WTC11 (cell line): ENCODE results near the gene TTC39A. TPM values are rescaled to one million over a fixed set of nuclear protein-coding genes. Genes with fewer than 3 reads are reported as not detected.

Source experiments
- ATAC-seq: fragments of 200-7000 bp; cut with Tn5 transposase; 2 replicates; pipeline ENCODE4 v1.10.0; 2021; ENCODE audit warnings: mild to moderate bottlenecking, moderate library complexity
- CTCF ChIA-PET: fragments of 300-600 bp; sonication (Branson Sonifier 250); formaldehyde crosslinking; loops from one replicate; lab custom pipeline; 2021; ENCODE audit warnings: antibody characterized with exemption; lab: Charles Lee
- POLR2A ChIA-PET: fragments of 350-600 bp; sonication (Branson Sonifier 250); formaldehyde crosslinking; loops from one replicate; lab custom pipeline; 2021; ENCODE audit warnings: antibody characterized with exemption; lab: Charles Lee
- DNase-seq: peaks from one replicate; pipeline ENCODE4 v3.0.0; 2021; ENCODE audit warnings: low spot score
- H3K27ac Mint-ChIP-seq: 2 replicates; pipeline ENCODE4 v1.8.0; 2021; ENCODE audit warnings: mixed read lengths
- H3K27me3 Mint-ChIP-seq: 2 replicates; pipeline ENCODE4 v1.8.0; 2021; ENCODE audit warnings: low read depth, mild to moderate bottlenecking, moderate library complexity, mixed read lengths
- H3K36me3 Mint-ChIP-seq: 2 replicates; pipeline ENCODE4 v1.8.0; 2021; ENCODE audit warnings: mixed read lengths
- H3K4me1 Mint-ChIP-seq: 2 replicates; pipeline ENCODE4 v1.8.0; 2022; ENCODE audit warnings: mixed read lengths
- H3K4me3 Mint-ChIP-seq: 2 replicates; pipeline ENCODE4 v1.8.0; 2021; ENCODE audit warnings: mild to moderate bottlenecking, moderate library complexity, mixed read lengths
- H3K9me3 Mint-ChIP-seq: 2 replicates; pipeline ENCODE4 v1.8.0; 2021; ENCODE audit warnings: mixed read lengths
- ARID4B ChIP-seq: sonication (generic); formaldehyde crosslinking; IDR thresholded peaks from 2 replicates; pipeline ENCODE4 v1.8.0; 2023; ENCODE audit warnings: missing genetic modification reagents, mild to moderate bottlenecking, borderline replicate concordance
- E2F5 ChIP-seq: sonication (generic); formaldehyde crosslinking; IDR thresholded peaks from 2 replicates; pipeline ENCODE4 v1.8.1; 2022; ENCODE audit warnings: mild to moderate bottlenecking, moderate library complexity, missing genetic modification reagents
- ETV6 ChIP-seq: sonication (generic); formaldehyde crosslinking; IDR thresholded peaks from 2 replicates; pipeline ENCODE4 v1.8.1; 2022; ENCODE audit warnings: mild to moderate bottlenecking, missing genetic modification reagents
- GTF2I ChIP-seq: fragments of 250-450 bp; sonication (Bioruptor Pico); conservative IDR thresholded peaks from 2 replicates; pipeline ENCODE4 v1.4.0; 2021; ENCODE audit warnings: mild to moderate bottlenecking
- KAT7 ChIP-seq: sonication (generic); formaldehyde crosslinking; IDR thresholded peaks from 2 replicates; pipeline ENCODE4 v1.8.1; 2023; ENCODE audit warnings: missing genetic modification reagents, mild to moderate bottlenecking, borderline replicate concordance
- MYBL2 ChIP-seq: sonication (generic); formaldehyde crosslinking; IDR thresholded peaks from 2 replicates; pipeline ENCODE4 v1.8.1; 2023; ENCODE audit warnings: mild to moderate bottlenecking, moderate library complexity, missing genetic modification reagents
- RORB ChIP-seq: fragments of 250-450 bp; sonication (Bioruptor Pico); IDR thresholded peaks from 2 replicates; pipeline ENCODE4 v1.9.0; 2021; ENCODE audit warnings: mild to moderate bottlenecking
- SP1 ChIP-seq: sonication (generic); formaldehyde crosslinking; conservative IDR thresholded peaks from 2 replicates; pipeline ENCODE4 v1.8.1; 2022; ENCODE audit warnings: missing genetic modification reagents
- ZNF423 ChIP-seq: fragments of 250-450 bp; sonication (Bioruptor Pico); IDR thresholded peaks from 2 replicates; pipeline ENCODE4 v2.1.2; 2022; ENCODE audit warnings: mild to moderate bottlenecking, moderate library complexity
- total RNA-seq: library from RNA; stranded (reverse); gene quantifications from 3 replicates; pipeline ENCODE4 v1.2.3, GENCODE V29; 2021
- TF ChIP-seq, protein P1 (sequence below): fragments of 200-600 bp; IDR thresholded peaks from 2 replicates; pipeline ENCODE4 v1.8.0; 2022; ENCODE audit warnings: antibody characterized with exemption
- TF ChIP-seq, protein P2 (sequence below): sonication (generic); formaldehyde crosslinking; IDR thresholded peaks from 2 replicates; pipeline ENCODE4 v1.8.1; 2023; ENCODE audit warnings: mild to moderate bottlenecking, missing genetic modification reagents
- TF ChIP-seq, protein P3 (sequence below): sonication (generic); formaldehyde crosslinking; IDR thresholded peaks from 2 replicates; pipeline ENCODE4 v1.8.0; 2022; ENCODE audit warnings: mild to moderate bottlenecking, missing genetic modification reagents

Gene TTC39A
- total RNA-seq, 1 experiment from 2014 or later: 3.4 TPM

DNA sequence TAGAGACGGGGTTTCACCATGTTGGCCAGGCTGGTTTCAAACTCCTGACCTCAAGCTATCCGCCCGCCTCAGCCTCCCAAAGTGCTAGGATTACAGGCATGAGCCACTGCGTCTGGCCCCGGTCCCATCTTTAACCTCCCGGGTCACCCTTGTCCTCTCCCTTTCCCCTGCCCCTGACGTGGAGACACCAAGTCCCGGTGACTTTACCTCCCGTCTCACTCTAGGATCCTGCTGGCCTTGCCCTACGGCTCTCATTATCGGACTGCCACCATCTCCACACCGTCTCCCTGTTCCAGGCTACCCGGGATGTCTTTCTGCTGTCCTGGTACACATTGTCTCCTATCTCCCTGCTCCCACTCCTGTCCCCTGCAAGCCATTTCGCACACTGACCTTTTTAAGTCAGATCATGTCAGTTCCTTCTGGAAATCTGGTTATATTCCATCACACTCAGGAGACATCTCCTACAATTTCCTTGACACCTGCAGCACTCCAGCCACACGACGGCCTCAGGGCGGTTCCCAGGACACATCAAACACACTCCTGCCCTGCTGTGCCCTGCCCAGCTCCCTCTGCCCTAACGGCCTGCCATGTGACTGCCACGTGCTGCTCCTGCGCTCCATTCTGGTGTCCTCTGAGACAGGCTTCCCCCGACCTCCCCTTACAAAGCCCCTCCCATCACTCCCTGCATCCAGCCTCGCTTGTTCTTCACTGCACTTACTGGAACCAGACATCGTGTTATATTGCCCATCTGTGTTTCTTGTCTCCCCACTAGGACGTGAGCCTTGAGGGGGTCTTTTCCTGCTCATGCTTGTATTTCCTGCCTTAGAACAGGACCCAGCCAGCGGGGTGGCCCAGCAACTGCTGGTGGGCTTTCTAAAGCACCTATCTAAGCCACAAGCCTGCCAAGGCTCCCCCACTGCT lies 32.7 kb downstream of the TTC39A start:
- no peak overlapping the region for H3K4me3 Mint-ChIP-seq
- no peak for ATAC-seq

GRCh38 chr1:51296383-51297357 lies 33.7 kb downstream of the TTC39A start:
- no peak overlapping the region for H3K4me3 Mint-ChIP-seq
- ChIA-PET CTCF (interaction anchor here (0.6 to 3.4 kb wide), 35 partner anchors 9 to 522 kb away, joined by 3 to 46 read pairs (median 6); partner anchors contain the start of genes EPS15 and RNF11), POLR2A (interaction anchor here (0.7 to 1.4 kb wide), 2 partner anchors 9 to 39 kb away, joined by 3 read pairs; no protein-coding TSS in a partner anchor)
- peaks cover 13% of the 10 kb centered on the region for H3K27me3 Mint-ChIP-seq
- peak; percentile 95 for DNase-seq
- no peak overlapping the region for H3K27ac Mint-ChIP-seq
- H3K9me3 Mint-ChIP-seq: peaks cover 9% of the 10 kb centered on the region; the same call in 1 of the 2 replicates
- TF ChIP-seq, protein P1, sequence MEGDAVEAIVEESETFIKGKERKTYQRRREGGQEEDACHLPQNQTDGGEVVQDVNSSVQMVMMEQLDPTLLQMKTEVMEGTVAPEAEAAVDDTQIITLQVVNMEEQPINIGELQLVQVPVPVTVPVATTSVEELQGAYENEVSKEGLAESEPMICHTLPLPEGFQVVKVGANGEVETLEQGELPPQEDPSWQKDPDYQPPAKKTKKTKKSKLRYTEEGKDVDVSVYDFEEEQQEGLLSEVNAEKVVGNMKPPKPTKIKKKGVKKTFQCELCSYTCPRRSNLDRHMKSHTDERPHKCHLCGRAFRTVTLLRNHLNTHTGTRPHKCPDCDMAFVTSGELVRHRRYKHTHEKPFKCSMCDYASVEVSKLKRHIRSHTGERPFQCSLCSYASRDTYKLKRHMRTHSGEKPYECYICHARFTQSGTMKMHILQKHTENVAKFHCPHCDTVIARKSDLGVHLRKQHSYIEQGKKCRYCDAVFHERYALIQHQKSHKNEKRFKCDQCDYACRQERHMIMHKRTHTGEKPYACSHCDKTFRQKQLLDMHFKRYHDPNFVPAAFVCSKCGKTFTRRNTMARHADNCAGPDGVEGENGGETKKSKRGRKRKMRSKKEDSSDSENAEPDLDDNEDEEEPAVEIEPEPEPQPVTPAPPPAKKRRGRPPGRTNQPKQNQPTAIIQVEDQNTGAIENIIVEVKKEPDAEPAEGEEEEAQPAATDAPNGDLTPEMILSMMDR: peak; percentile 97
- TF ChIP-seq KAT7 (CRISPR knock-in tag) (no peak), E2F5 (CRISPR knock-in tag) (peak; percentile 52; the same call in 1 of the 2 replicates), ZNF423 (0 out of 2 replicates have a peak, but pooled peaks have one; percentile 4), ETV6 (peak; percentile 23; the same call in 1 of the 2 replicates), SP1 (CRISPR knock-in tag) (peak; percentile 58; the same call in 1 of the 2 replicates)
- TF ChIP-seq, protein P2, sequence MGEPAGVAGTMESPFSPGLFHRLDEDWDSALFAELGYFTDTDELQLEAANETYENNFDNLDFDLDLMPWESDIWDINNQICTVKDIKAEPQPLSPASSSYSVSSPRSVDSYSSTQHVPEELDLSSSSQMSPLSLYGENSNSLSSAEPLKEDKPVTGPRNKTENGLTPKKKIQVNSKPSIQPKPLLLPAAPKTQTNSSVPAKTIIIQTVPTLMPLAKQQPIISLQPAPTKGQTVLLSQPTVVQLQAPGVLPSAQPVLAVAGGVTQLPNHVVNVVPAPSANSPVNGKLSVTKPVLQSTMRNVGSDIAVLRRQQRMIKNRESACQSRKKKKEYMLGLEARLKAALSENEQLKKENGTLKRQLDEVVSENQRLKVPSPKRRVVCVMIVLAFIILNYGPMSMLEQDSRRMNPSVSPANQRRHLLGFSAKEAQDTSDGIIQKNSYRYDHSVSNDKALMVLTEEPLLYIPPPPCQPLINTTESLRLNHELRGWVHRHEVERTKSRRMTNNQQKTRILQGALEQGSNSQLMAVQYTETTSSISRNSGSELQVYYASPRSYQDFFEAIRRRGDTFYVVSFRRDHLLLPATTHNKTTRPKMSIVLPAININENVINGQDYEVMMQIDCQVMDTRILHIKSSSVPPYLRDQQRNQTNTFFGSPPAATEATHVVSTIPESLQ (CRISPR knock-in tag): no peak
- TF ChIP-seq, protein P3, sequence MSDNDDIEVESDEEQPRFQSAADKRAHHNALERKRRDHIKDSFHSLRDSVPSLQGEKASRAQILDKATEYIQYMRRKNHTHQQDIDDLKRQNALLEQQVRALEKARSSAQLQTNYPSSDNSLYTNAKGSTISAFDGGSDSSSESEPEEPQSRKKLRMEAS (CRISPR knock-in tag): peak; percentile 46; the same call in 1 of the 2 replicates
- ATAC-seq: peak; percentile 89
- peaks cover 13% of the 10 kb centered on the region for H3K4me1 Mint-ChIP-seq
- H3K36me3 Mint-ChIP-seq: 0 out of 2 replicates have a peak, but pooled peaks cover 2% of the 10 kb centered on the region

More for the DNA sequence above, 32.7 kb downstream of the TTC39A start:
- CTCF ChIA-PET: interaction anchor here (0.6 to 3.4 kb wide), 32 partner anchors 8 to 523 kb away, joined by 3 to 46 read pairs (median 6); partner anchors contain the start of genes EPS15 and RNF11
- Mint-ChIP-seq H3K27ac (no peak overlapping the region), H3K4me1 (peaks cover 13% of the 10 kb centered on the region), H3K9me3 (peaks cover 9% of the 10 kb centered on the region; the same call in 1 of the 2 replicates), H3K27me3 (peaks cover 13% of the 10 kb centered on the region), H3K36me3 (0 out of 2 replicates have a peak, but pooled peaks cover 2% of the 10 kb centered on the region)
- no peak for TF ChIP-seq RORB (CRISPR knock-in tag)
- TF ChIP-seq GTF2I (CRISPR knock-in tag): no peak
- no peak for TF ChIP-seq ARID4B (CRISPR knock-in tag)
- TF ChIP-seq, protein P2 (CRISPR knock-in tag): no peak
- no peak for TF ChIP-seq MYBL2 (CRISPR knock-in tag)
- DNase-seq: no peak
- POLR2A ChIA-PET: interaction anchor here (0.7 to 1.4 kb wide), 2 partner anchors 8 to 40 kb away, joined by 3 read pairs; no protein-coding TSS in a partner anchor
